ENCODE data around the gene ATXN7. TPM values are rescaled to one million over a fixed set of nuclear protein-coding genes. Genes with fewer than 3 reads are reported as not detected.

Gene ATXN7
- total and polyA plus RNA-seq, 2 of the 4 experiments (the other 2 are of a cell fraction) = 8.6 to 13.6 TPM

DNA sequence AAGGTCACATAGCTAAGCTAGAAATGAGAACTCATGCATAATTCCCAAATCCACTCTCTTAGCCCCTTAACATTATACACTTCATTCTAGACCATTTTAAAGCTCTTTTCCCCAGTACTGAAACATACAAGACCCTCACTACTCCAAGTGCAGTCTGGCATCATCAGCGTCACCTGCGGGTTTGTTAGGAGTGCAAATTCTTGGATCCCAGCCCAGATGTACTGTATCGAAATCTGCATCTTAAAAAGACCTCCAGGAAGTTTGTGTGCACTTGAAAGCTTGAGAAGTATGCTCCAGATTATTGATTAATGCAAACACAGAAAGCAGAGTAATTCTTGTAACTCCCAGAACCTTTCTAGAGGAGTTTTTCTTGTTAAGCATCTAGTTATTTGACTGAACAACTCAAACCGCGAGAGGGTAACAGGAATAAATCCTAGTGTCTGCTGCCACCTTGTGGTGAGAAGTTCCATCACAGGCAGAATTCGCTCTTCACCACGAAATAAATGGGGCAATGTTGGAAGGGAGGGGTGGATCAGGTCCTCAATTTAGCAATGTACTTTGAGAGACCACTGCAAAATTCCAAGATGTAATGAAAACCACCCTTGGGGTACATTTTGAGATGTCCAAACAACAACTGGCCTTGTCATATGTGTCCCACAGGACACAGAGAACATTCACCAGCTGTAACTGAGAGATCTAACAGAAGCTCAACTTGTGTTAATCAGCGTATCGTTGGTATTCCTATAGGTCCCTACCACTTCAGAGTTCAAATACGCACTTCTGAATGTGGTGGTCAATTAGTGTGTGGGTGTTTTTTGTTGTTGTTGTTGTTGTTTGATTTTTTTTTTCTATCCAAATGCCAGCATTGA is 45.2 kb upstream of the ATXN7 start:
- DNase-seq (peak; percentile 61), ATAC-seq (ENCODE audit: low read depth) (peak; percentile 85)
- Histone ChIP-seq H3K4me3 (ENCODE audit: insufficient read depth, low read depth, low read length) (no peak overlapping the region), H2AK5ac (ENCODE audit: low read depth, low read length) (no peak overlapping the region), H3K4me1 (ENCODE audit: control insufficient read depth, insufficient read depth, low read length) (no peaks in the 10 kb centered on the region), H3K9ac (ENCODE audit: low read depth, low read length) (no peak overlapping the region), H4K5ac (ENCODE audit: low read depth, low read length) (no peak overlapping the region), H2BK15ac (ENCODE audit: low read depth, low read length) (no peak overlapping the region), H3K27ac (ENCODE audit: insufficient read depth, low read length) (no peak overlapping the region), H4K8ac (ENCODE audit: low read depth in 2 of 2, low read length in 2 of 2) (no peak overlapping the region), H4K91ac (ENCODE audit: insufficient read depth, low read depth, low read length) (no peak overlapping the region), H2BK20ac (ENCODE audit: low read depth, low read length) (no peak overlapping the region), H3K4me2 (ENCODE audit: low read depth, low read length) (no peak overlapping the region), H3K14ac (replicated peaks; ENCODE audit: low read depth, low read length) (no peak overlapping the region), H3K79me1 (ENCODE audit: low read depth in 1 of 2, low read length in 2 of 2) (no peaks in the 10 kb centered on the region), H3K4ac (ENCODE audit: low read depth, low read length) (no peak overlapping the region), H2BK5ac (ENCODE audit: low read depth, low read length, poor library complexity, severe bottlenecking) (no peak overlapping the region), H2AK9ac (replicated peaks; ENCODE audit: low read depth, low read length, poor library complexity) (no peak overlapping the region), H3K18ac (ENCODE audit: low read depth, low read length) (no peak overlapping the region), H3K36me3 (ENCODE audit: control insufficient read depth, insufficient read depth, low read length) (no peaks in the 10 kb centered on the region), H3K56ac (ENCODE audit: extremely low read depth, insufficient read depth, low read length) (no peak overlapping the region), H3K23ac (ENCODE audit: low read depth, low read length) (no peak overlapping the region), H4K20me1 (ENCODE audit: insufficient read depth, low read length) (no peaks in the 10 kb centered on the region), H3K9me3 (ENCODE audit: control insufficient read depth, insufficient read depth, low read length) (no peaks in the 10 kb centered on the region), H3K9me1 (ENCODE audit: insufficient read depth, low read length) (peaks cover 1% of the 10 kb centered on the region; the same call in 1 of the 2 replicates), H3K27me3 (ENCODE audit: control insufficient read depth, insufficient read depth, low read length) (no peaks in the 10 kb centered on the region), H2AFZ (replicated peaks; ENCODE audit: low read length, poor library complexity) (no peak overlapping the region), H2BK120ac (ENCODE audit: low read depth, low read length) (no peak overlapping the region)
- TF ChIP-seq SMC3 (IDR thresholded peaks at IDR 0.05; ENCODE audit: low read depth, low read length) (peak; percentile 86), BHLHE40 (IDR thresholded peaks at IDR 0.05; ENCODE audit: low read depth, low read length) (no peak), CEBPB (IDR thresholded peaks at IDR 0.05; ENCODE audit: low read depth, low read length) (0 out of 2 replicates have a peak, but pooled peaks have one; percentile 24), RAD21 (IDR thresholded peaks at IDR 0.05; ENCODE audit: low read length) (peak; percentile 90)
- TF ChIP-seq, protein P1, sequence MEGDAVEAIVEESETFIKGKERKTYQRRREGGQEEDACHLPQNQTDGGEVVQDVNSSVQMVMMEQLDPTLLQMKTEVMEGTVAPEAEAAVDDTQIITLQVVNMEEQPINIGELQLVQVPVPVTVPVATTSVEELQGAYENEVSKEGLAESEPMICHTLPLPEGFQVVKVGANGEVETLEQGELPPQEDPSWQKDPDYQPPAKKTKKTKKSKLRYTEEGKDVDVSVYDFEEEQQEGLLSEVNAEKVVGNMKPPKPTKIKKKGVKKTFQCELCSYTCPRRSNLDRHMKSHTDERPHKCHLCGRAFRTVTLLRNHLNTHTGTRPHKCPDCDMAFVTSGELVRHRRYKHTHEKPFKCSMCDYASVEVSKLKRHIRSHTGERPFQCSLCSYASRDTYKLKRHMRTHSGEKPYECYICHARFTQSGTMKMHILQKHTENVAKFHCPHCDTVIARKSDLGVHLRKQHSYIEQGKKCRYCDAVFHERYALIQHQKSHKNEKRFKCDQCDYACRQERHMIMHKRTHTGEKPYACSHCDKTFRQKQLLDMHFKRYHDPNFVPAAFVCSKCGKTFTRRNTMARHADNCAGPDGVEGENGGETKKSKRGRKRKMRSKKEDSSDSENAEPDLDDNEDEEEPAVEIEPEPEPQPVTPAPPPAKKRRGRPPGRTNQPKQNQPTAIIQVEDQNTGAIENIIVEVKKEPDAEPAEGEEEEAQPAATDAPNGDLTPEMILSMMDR (conservative IDR thresholded peaks at IDR 0.05; ENCODE audit: low read depth, low read length) = peak; percentile 85
- intact Hi-C loops (cut with micrococcal nuclease) (loop anchor here (1.0 kb wide), 3 partner anchors 157 to 1196 kb away; no protein-coding TSS in a partner anchor), dilution Hi-C loops (cut with HindIII; ENCODE audit: low sequenced_read_pairs, unreplicated experiment) (no loop called here), in situ Hi-C loops (cut with MboI; ENCODE audit: low sequenced_read_pairs) (loop anchor here (5.0 to 25.0 kb wide), 2 partner anchors 466 to 1206 kb away; no protein-coding TSS in a partner anchor)
- CTCF ChIA-PET = interaction anchor here (0.6 to 5.7 kb wide), 10 partner anchors 10 to 633 kb away, joined by 3 to 52 read pairs (median 3); no protein-coding TSS in a partner anchor
- WGBS, 2 experiments (ENCODE audit: extremely low coverage in 2 of 2, insufficient read length in 1 of 2) = no CpG with 5 or more reads among the region's 10 CpGs
- BruUV-seq (replicated peaks) = no TSS peak
- POLR2A ChIA-PET (ENCODE audit: unreplicated experiment) = no interaction called here
